PFSK-1 (cell line): ENCODE results near the gene SLC38A6.

ENCODE experiments used
- FOXP2 ChIP-seq: optimal IDR thresholded peaks from 2 replicates; pipeline ENCODE3; 2011; ENCODE audit warnings: borderline replicate concordance, control low read depth, inconsistent platforms; ENCODE audit not compliant: insufficient read depth; ENCODE audit errors: extremely low read length, extremely low read depth
- POLR2AphosphoS5 ChIP-seq: IDR thresholded peaks from 2 replicates; pipeline ENCODE4 v1.6.1; 2012; ENCODE audit warnings: low read depth, mild to moderate bottlenecking, control low read depth, low read length, moderate library complexity
- REST ChIP-seq, 2 experiments: IDR thresholded peaks; 2 replicates each; pipeline versions ENCODE4 v1.6.1 to v1.8.0; 2011 to 2012; ENCODE audit warnings: low read depth in 2 of 2, low read length in 2 of 2, control low read depth in 1 of 2, inconsistent platforms in 1 of 2, mild to moderate bottlenecking in 1 of 2, moderate library complexity in 1 of 2; ENCODE audit not compliant: insufficient read depth in 1 of 2
- SIN3A ChIP-seq: IDR thresholded peaks from 2 replicates; pipeline ENCODE4 v1.6.1; 2012; ENCODE audit warnings: mild to moderate bottlenecking, low read length, moderate library complexity, borderline replicate concordance; ENCODE audit not compliant: insufficient read depth
- TAF1 ChIP-seq: IDR thresholded peaks from 2 replicates; pipeline ENCODE4 v1.6.1; 2012; ENCODE audit warnings: low read length, control low read depth, borderline replicate concordance; ENCODE audit not compliant: insufficient read depth

Gene SLC38A6

GRCh38 chr14:60945984-60946383, 35.1 kb upstream of the SLC38A6 start:
- no peak for TF ChIP-seq POLR2AphosphoS5
- TF ChIP-seq FOXP2, result no peak
- no peak for TF ChIP-seq TAF1
- TF ChIP-seq REST (IDR thresholded peaks at IDR 0.05; ENCODE audit: insufficient read depth in 1 of 2, low read depth in 2 of 2, low read length in 2 of 2), result no peak
- no peak for TF ChIP-seq SIN3A

GRCh38 chr14:60946773-60947172, 34.3 kb upstream of the SLC38A6 start:
- TF ChIP-seq TAF1 (no peak), POLR2AphosphoS5 (no peak), SIN3A (no peak), FOXP2 (no peak), REST (IDR thresholded peaks at IDR 0.05; ENCODE audit: insufficient read depth in 1 of 2, low read depth in 2 of 2, low read length in 2 of 2) (no peak)

DNA sequence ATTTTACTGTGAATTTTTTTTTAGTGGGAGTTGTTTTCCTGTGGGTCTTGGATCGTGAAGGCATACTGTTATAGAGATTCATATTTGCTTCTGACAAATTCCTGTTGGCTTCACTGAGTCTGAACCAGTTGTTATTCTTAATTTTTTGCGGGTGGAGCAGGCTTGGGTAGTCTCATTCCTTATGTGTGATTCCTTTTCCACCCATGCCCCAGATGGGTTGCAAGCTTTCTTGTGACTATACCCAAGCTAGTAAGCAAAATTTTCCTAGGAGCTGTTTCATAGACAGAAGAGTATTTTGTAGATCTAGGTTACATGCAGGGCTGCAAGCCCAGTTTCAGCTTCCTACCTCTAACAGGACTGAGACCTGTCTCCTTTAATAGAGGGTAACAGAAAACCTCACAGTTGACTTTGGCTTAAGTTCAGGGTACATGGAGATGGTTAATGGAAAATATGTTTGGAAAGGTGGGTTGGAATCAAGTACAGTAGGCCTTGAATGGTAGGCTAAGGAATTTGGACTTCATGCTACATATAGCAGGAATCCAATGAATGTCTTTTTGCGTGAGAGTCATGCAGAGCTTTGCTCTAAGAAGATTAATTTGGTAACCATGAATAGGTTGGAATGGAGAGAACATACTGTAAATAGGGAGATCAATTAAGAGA, 29.1 kb upstream of the SLC38A6 start:
- TF ChIP-seq POLR2AphosphoS5, result no peak
- no peak for TF ChIP-seq SIN3A
- TF ChIP-seq REST (IDR thresholded peaks at IDR 0.05; ENCODE audit: insufficient read depth in 1 of 2, low read depth in 2 of 2, low read length in 2 of 2), result no peak
- no peak for TF ChIP-seq FOXP2
- no peak for TF ChIP-seq TAF1

- TF ChIP-seq TAF1, result no peak
- TF ChIP-seq POLR2AphosphoS5, result no peak
- no peak for TF ChIP-seq FOXP2
- no peak for TF ChIP-seq REST (IDR thresholded peaks at IDR 0.05; ENCODE audit: insufficient read depth in 1 of 2, low read depth in 2 of 2, low read length in 2 of 2)
- TF ChIP-seq SIN3A, result no peak
Measured at GRCh38 chr14:60956202-60956601, 24.8 kb upstream of the SLC38A6 start.

DNA sequence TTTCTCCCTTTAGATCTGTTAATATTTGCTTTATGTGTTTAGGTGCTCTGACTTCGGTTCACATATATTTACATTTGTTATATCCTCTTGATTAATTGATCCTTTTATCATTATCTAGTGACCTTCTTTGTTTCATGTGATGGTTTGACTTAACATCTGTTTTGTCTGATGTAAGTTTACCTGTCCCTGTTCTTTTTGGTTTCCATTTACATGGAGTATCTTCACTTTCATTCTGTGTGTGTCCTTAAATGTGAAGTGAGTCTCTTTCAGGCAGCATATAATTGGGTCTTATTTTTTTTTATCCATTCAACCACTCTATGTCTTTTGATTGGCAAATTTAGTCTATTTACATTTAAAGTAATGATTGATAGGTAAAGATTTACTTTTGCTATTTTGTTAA, 24.4 kb upstream of the SLC38A6 start:
- no peak for TF ChIP-seq REST (IDR thresholded peaks at IDR 0.05; ENCODE audit: insufficient read depth in 1 of 2, low read depth in 2 of 2, low read length in 2 of 2)
- TF ChIP-seq SIN3A, result no peak
- no peak for TF ChIP-seq FOXP2
- TF ChIP-seq POLR2AphosphoS5, result no peak
- no peak for TF ChIP-seq TAF1
